HepG2 (cell line): ENCODE data around the gene FN1. TPM values are rescaled to one million over a fixed set of nuclear protein-coding genes. Genes with fewer than 3 reads are reported as not detected.

ENCODE experiments used
- ATAC-seq: fragments of 200-7000 bp; cut with Tn5 transposase; 3 replicates; pipeline ENCODE4 v1.9.1; 2020; ENCODE audit warnings: mild to moderate bottlenecking, moderate library complexity
- BruUV-seq: library from RNA; stranded (reverse); fragments of 400-500 nt; replicated peaks from 2 replicates; lab custom pipeline; 2021; lab: Mats Ljungman, UMichigan
- CTCF ChIA-PET: fragments of 300-600 bp; formaldehyde crosslinking; extraction: SDS; loops from one replicate; lab custom pipeline; 2021; ENCODE audit warnings: low total read pairs, inconsistent platforms, low intra/inter-chr PET ratio; lab: Yijun Ruan, JAX
- POLR2A ChIA-PET: fragments of 350-600 bp; sonication (Branson Sonifier 250); formaldehyde crosslinking; loops from one replicate; lab custom pipeline; 2020; ENCODE audit warnings: antibody characterized with exemption, inconsistent platforms; lab: Yijun Ruan, JAX
- DNase-seq: peaks from one replicate; pipeline ENCODE4 v3.0.0-alpha.2; 2015; ENCODE audit warnings: low spot score
- FAIRE-seq: peaks from 3 replicates; lab custom pipeline; 2011; peaks lifted over from hg19 to GRCh38; lab: Jason Lieb, UNC
- H2AFZ ChIP-seq: one replicate; pipeline ENCODE4 v1.6.1; 2011; ENCODE audit warnings: low read length, inconsistent platforms
- H3K27ac ChIP-seq: fragments of 300-600 bp; 3 replicates; pipeline ENCODE4 v1.8.0; 2011; ENCODE audit warnings: mixed run types, mild to moderate bottlenecking, mixed read lengths, low read length, inconsistent platforms; ENCODE audit not compliant: insufficient read depth; ENCODE audit errors: extremely low read length
- H3K27me3 ChIP-seq, 2 experiments: fragments of 200-600 bp in 1 of 2; 2 replicates in 1 of 2; 3 replicates in 1 of 2; pipeline versions ENCODE4 v1.6.0 to v1.8.0; 2011; ENCODE audit warnings: low read length in 2 of 2, mild to moderate bottlenecking in 2 of 2, moderate library complexity in 2 of 2, inconsistent platforms in 1 of 2; ENCODE audit not compliant: insufficient read depth in 2 of 2, control insufficient read depth in 1 of 2
- H3K36me3 ChIP-seq, 2 experiments: fragments of 200-600 bp in 1 of 2; replicated peaks in 1 of 2; 2 replicates in 1 of 2; 3 replicates in 1 of 2; pipeline versions ENCODE4 v1.5.1 to v1.8.0; 2011; ENCODE audit warnings: low read length in 2 of 2, inconsistent platforms in 1 of 2; ENCODE audit not compliant: insufficient read depth in 2 of 2, control insufficient read depth in 1 of 2
- H3K4me1 ChIP-seq: 2 replicates; pipeline ENCODE4 v1.5.1; 2012; ENCODE audit warnings: low read length, inconsistent platforms; ENCODE audit not compliant: insufficient read depth
- H3K4me2 ChIP-seq: 2 replicates; pipeline ENCODE4 v1.6.0; 2011; ENCODE audit warnings: low read depth, low read length, inconsistent platforms
- H3K4me3 ChIP-seq, 3 experiments: fragments of 200-600 bp in 1 of 3; sonication (generic), shearing (Covaris generic) in 1 of 3; replicated peaks in 1 of 3; 2 replicates each; pipeline ENCODE4 v1.5.1; 2011 to 2016; ENCODE audit warnings: low read length in 3 of 3, inconsistent platforms in 2 of 3, low read depth in 2 of 3, mild to moderate bottlenecking in 2 of 3, control low read depth in 1 of 3, mixed read lengths in 1 of 3; ENCODE audit not compliant: insufficient read depth in 1 of 3
- H3K79me2 ChIP-seq: one replicate; pipeline ENCODE4 v1.6.1; 2011; ENCODE audit warnings: low read length, inconsistent platforms; ENCODE audit not compliant: insufficient read depth
- H3K9ac ChIP-seq: 2 replicates; pipeline ENCODE4 v1.6.0; 2011; ENCODE audit warnings: mild to moderate bottlenecking, low read depth, low read length, inconsistent platforms; ENCODE audit not compliant: insufficient read depth
- H3K9me3 ChIP-seq: 2 replicates; pipeline ENCODE4 v1.5.1; 2012; ENCODE audit warnings: mild to moderate bottlenecking, low read length
- H4K20me1 ChIP-seq: 2 replicates; pipeline ENCODE4 v1.6.0; 2011; ENCODE audit warnings: inconsistent platforms, mild to moderate bottlenecking, low read length, moderate library complexity; ENCODE audit not compliant: insufficient read depth
- ELF3 ChIP-seq: IDR thresholded peaks from 2 replicates; pipeline ENCODE4 v1.6.1; 2016; ENCODE audit warnings: missing genetic modification reagents, missing compliant biosample characterization
- FOXA1 ChIP-seq, 2 experiments: fragments of 450-650 bp in 1 of 2; sonication (generic) in 1 of 2; formaldehyde crosslinking in 1 of 2; IDR thresholded peaks; 2 replicates each; pipeline versions ENCODE4 v1.4.0 to v1.6.1; 2016 to 2020; ENCODE audit warnings: missing genetic modification reagents in 1 of 2
- GLI4 ChIP-seq: sonication (generic); formaldehyde crosslinking; IDR thresholded peaks from 2 replicates; pipeline ENCODE4 v1.5.1; 2020; ENCODE audit warnings: missing genetic modification reagents, mild to moderate bottlenecking, moderate library complexity, borderline replicate concordance
- JARID2 ChIP-seq: sonication (generic); formaldehyde crosslinking; IDR thresholded peaks from 2 replicates; pipeline ENCODE4 v1.8.1; 2023; ENCODE audit warnings: missing genetic modification reagents, inconsistent platforms; ENCODE audit not compliant: insufficient replicate concordance
- KDM3A ChIP-seq: IDR thresholded peaks from 2 replicates; pipeline ENCODE4 v1.6.1; 2018; ENCODE audit warnings: low read depth, missing compliant biosample characterization
- MED1 ChIP-seq: sonication (generic); formaldehyde crosslinking; IDR thresholded peaks from 2 replicates; pipeline ENCODE4 v1.4.0; 2020; ENCODE audit warnings: missing genetic modification reagents
- MTA1 ChIP-seq: sonication (generic); formaldehyde crosslinking; IDR thresholded peaks from 2 replicates; pipeline ENCODE4 v1.4.0; 2020; ENCODE audit warnings: missing genetic modification reagents, mild to moderate bottlenecking, borderline replicate concordance
- PAF1 ChIP-seq: IDR thresholded peaks from 2 replicates; pipeline ENCODE4 v1.6.1; 2016; ENCODE audit warnings: missing genetic modification reagents, missing compliant biosample characterization
- POLR2G ChIP-seq: fragments of 200-400 bp; formaldehyde crosslinking; IDR thresholded peaks from 2 replicates; pipeline ENCODE4 v1.6.1; 2018; ENCODE audit warnings: mild to moderate bottlenecking, low read depth, low read length, moderate library complexity
- REPIN1 ChIP-seq: sonication (generic); formaldehyde crosslinking; IDR thresholded peaks from 2 replicates; pipeline ENCODE4 v1.8.0; 2022; ENCODE audit warnings: missing genetic modification reagents, low read depth, mild to moderate bottlenecking, borderline replicate concordance
- SAP130 ChIP-seq: IDR thresholded peaks from 2 replicates; pipeline ENCODE4 v1.6.1; 2016; ENCODE audit warnings: low read depth
- SOX13 ChIP-seq, 3 experiments: fragments of 450-650 bp in 1 of 3; sonication (generic) in 1 of 3; formaldehyde crosslinking in 1 of 3; IDR thresholded peaks in 2 of 3; conservative IDR thresholded peaks in 1 of 3; 2 replicates each; pipeline versions ENCODE4 v1.5.0 to v1.6.1; 2016 to 2020; ENCODE audit warnings: antibody characterized with exemption in 1 of 3, mild to moderate bottlenecking in 1 of 3, missing compliant biosample characterization in 1 of 3, missing genetic modification reagents in 1 of 3, moderate library complexity in 1 of 3
- SSRP1 ChIP-seq: IDR thresholded peaks from 2 replicates; pipeline ENCODE4 v1.6.1; 2016; ENCODE audit warnings: control low read depth
- ZNF354B ChIP-seq: sonication (generic); formaldehyde crosslinking; IDR thresholded peaks from 2 replicates; pipeline ENCODE4 v1.8.0; 2022; ENCODE audit warnings: mild to moderate bottlenecking, missing genetic modification reagents
- ZNF614 ChIP-seq: IDR thresholded peaks from 2 replicates; pipeline ENCODE4 v1.6.1; 2018; ENCODE audit warnings: missing biosample characterization, missing genetic modification reagents, inconsistent platforms, borderline replicate concordance
- WGBS: methylation state at CpG from one replicate; pipeline ENCODE4 v1.1.6; 2017; ENCODE audit warnings: low lambda C conversion rate; 5-methylcytosine and 5-hydroxymethylcytosine counted together
- in situ Hi-C: cut with HindIII; loops from 2 replicates; pipeline ENCODE4 v1.10.0; 2017; ENCODE audit warnings: low pct_unique_long_range_greater_than_20kb; ENCODE audit not compliant: extremely low pct_ligation_motif_present
- intact Hi-C: fragments of 100-400 bp; cut with micrococcal nuclease; formaldehyde crosslinking; loops from one replicate; pipeline ENCODE4 v1.10.0; 2022; ENCODE audit not compliant: unreplicated experiment
- polyA plus RNA-seq, 8 experiments: library from polyadenylated mRNA; depleted of rRNA in 3 of 8; stranded (reverse) in 7 of 8; unstranded in 1 of 8; fragments of >200 nt; fragmentation: Illumina TruSeq in 4 of 8; extraction: Trizol in 4 of 8; gene quantifications; 2 replicates each; pipeline versions ENCODE4 v1.2.1 to v1.2.3, GENCODE V29; 2011 to 2016; ENCODE audit warnings: low read depth in 4 of 8, missing spikeins in 1 of 8, mixed read lengths in 1 of 8; ENCODE audit not compliant: insufficient read depth in 1 of 8
- total RNA-seq, 5 experiments: library from RNA; depleted of rRNA; stranded (reverse); fragments of >200 nt; fragmentation: Illumina TruSeq; extraction: Trizol; gene quantifications; 2 replicates each; pipeline ENCODE4 v1.2.3, GENCODE V29; 2016; ENCODE audit warnings: low read depth in 1 of 5
- TF ChIP-seq, protein P1 (sequence below): sonication (generic); formaldehyde crosslinking; IDR thresholded peaks from 2 replicates; pipeline ENCODE4 v1.8.1; 2022; ENCODE audit warnings: mild to moderate bottlenecking, missing genetic modification reagents
- TF ChIP-seq, protein P2 (sequence below): IDR thresholded peaks from 2 replicates; pipeline ENCODE4 v1.4.0; 2020; ENCODE audit warnings: mild to moderate bottlenecking, missing genetic modification reagents

Gene FN1
- total and polyA plus RNA-seq, 2 of the 13 experiments (the other 11 are each of a cell fraction or from before 2014, with no cell fraction given): 1,847 to 6,471 TPM

DNA sequence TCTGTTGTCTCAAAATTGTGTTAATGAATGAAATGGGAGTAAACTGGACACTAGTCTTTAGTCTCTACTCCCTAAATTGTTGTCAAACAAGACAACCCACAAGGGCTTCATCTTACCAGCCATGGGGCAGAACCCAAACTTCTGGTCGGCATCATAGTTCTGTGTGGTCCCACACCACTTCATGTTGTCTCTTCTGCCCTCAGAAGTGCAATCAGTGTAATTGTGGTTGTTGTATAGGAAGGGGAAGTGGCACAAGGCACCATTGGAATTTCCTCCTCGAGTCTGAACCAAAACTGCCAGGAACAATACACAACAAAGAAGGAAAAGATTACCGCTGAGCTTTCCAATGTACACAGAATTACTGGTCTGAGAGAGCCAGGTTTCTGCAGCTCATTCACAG is 12.6 kb downstream of the FN1 start:
- DNase-seq: no peak
- ATAC-seq: no peak
- H2AFZ ChIP-seq: no peak overlapping the region
- peaks cover 33 to 81% of the 10 kb centered on the region in 2 experiments for H3K36me3 ChIP-seq
- no peak overlapping the region for H3K9ac ChIP-seq
- peaks cover 96% of the 10 kb centered on the region for H3K4me1 ChIP-seq
- 87% methylated on average over 3 of the region's 3 CpGs for WGBS
- intact Hi-C loops (no loop called here), in situ Hi-C loops (no loop called here)
- ChIA-PET POLR2A (interaction anchor here (0.9 to 7.6 kb wide), 6 partner anchors 8 to 405 kb away, joined by 3 to 118 read pairs (median 4); no protein-coding TSS in a partner anchor), CTCF (no interaction called here)
- H3K79me2 ChIP-seq: peaks cover 51% of the 10 kb centered on the region
- no peaks in the 10 kb centered on the region for H3K27me3 ChIP-seq
- peak overlapping the region; percentile 39 for H3K27ac ChIP-seq
- no peak for FAIRE-seq
- no peaks in the 10 kb centered on the region for H3K9me3 ChIP-seq
- H4K20me1 ChIP-seq: peaks cover 9% of the 10 kb centered on the region; the same call in 1 of the 2 replicates
- peak overlapping the region; percentile 48 for H3K4me2 ChIP-seq
- no peak overlapping the region; a peak in 1 of 6 replicates for H3K4me3 ChIP-seq
- no TSS peak for BruUV-seq
- TF ChIP-seq SOX13 (IDR thresholded peaks at IDR 0.05) (no peak), SOX13 (CRISPR knock-in tag; conservative IDR thresholded peaks at IDR 0.05 in 1 of 2, IDR thresholded peaks at IDR 0.05 in 1 of 2) (peak in 1 of 2 experiments; percentile 53; a peak in 2 of 4 replicates), PAF1 (CRISPR knock-in tag) (peak; percentile 63; the same call in 1 of the 2 replicates), FOXA1 (IDR thresholded peaks at IDR 0.05) (no peak), FOXA1 (CRISPR knock-in tag; IDR thresholded peaks at IDR 0.05) (no peak), JARID2 (no peak), ZNF614 (CRISPR knock-in tag) (no peak), KDM3A (CRISPR knock-in tag) (no peak), SSRP1 (CRISPR knock-in tag) (0 out of 2 replicates have a peak, but pooled peaks have one; percentile 39), MED1 (CRISPR knock-in tag) (peak; percentile 18; the same call in 1 of the 2 replicates), SAP130 (CRISPR knock-in tag) (peak; percentile 12; the same call in 1 of the 2 replicates), ELF3 (CRISPR knock-in tag) (peak; percentile 27; the same call in 1 of the 2 replicates), ZNF354B (CRISPR knock-in tag) (0 out of 2 replicates have a peak, but pooled peaks have one; percentile 37), GLI4 (CRISPR knock-in tag) (no peak), MTA1 (CRISPR knock-in tag) (no peak), POLR2G (peak; percentile 13; the same call in 1 of the 2 replicates), REPIN1 (CRISPR knock-in tag) (peak; percentile 36; the same call in 1 of the 2 replicates)
- TF ChIP-seq, protein P1, sequence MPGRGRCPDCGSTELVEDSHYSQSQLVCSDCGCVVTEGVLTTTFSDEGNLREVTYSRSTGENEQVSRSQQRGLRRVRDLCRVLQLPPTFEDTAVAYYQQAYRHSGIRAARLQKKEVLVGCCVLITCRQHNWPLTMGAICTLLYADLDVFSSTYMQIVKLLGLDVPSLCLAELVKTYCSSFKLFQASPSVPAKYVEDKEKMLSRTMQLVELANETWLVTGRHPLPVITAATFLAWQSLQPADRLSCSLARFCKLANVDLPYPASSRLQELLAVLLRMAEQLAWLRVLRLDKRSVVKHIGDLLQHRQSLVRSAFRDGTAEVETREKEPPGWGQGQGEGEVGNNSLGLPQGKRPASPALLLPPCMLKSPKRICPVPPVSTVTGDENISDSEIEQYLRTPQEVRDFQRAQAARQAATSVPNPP (CRISPR knock-in tag): 0 out of 2 replicates have a peak, but pooled peaks have one; percentile 19
- TF ChIP-seq, protein P2, sequence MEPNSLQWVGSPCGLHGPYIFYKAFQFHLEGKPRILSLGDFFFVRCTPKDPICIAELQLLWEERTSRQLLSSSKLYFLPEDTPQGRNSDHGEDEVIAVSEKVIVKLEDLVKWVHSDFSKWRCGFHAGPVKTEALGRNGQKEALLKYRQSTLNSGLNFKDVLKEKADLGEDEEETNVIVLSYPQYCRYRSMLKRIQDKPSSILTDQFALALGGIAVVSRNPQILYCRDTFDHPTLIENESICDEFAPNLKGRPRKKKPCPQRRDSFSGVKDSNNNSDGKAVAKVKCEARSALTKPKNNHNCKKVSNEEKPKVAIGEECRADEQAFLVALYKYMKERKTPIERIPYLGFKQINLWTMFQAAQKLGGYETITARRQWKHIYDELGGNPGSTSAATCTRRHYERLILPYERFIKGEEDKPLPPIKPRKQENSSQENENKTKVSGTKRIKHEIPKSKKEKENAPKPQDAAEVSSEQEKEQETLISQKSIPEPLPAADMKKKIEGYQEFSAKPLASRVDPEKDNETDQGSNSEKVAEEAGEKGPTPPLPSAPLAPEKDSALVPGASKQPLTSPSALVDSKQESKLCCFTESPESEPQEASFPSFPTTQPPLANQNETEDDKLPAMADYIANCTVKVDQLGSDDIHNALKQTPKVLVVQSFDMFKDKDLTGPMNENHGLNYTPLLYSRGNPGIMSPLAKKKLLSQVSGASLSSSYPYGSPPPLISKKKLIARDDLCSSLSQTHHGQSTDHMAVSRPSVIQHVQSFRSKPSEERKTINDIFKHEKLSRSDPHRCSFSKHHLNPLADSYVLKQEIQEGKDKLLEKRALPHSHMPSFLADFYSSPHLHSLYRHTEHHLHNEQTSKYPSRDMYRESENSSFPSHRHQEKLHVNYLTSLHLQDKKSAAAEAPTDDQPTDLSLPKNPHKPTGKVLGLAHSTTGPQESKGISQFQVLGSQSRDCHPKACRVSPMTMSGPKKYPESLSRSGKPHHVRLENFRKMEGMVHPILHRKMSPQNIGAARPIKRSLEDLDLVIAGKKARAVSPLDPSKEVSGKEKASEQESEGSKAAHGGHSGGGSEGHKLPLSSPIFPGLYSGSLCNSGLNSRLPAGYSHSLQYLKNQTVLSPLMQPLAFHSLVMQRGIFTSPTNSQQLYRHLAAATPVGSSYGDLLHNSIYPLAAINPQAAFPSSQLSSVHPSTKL: 0 out of 2 replicates have a peak, but pooled peaks have one; percentile 14
